ENCODE results near the gene APLNR.

GRCh38 chr11:57230316-57230715 lies 6.7 kb downstream of the APLNR start:
- no peak for TF ChIP-seq REST (IDR thresholded peaks at IDR 0.05; ENCODE audit: insufficient read depth in 1 of 2, low read depth in 2 of 2, low read length in 2 of 2)
- no peak for TF ChIP-seq POLR2AphosphoS5 (IDR thresholded peaks at IDR 0.05; ENCODE audit: low read depth, low read length)
